Stimulated activated CD8-positive, alpha-beta memory T cell treated with anti-CD3 and anti-CD28 coated beads, Interleukin-12 subunit alpha, Interleukin-12 subunit beta, amount 100 ng/mL, for 24 hours (primary cell): Measurements from ENCODE around the gene FSD2.
"Not testable (repeated sequence)": the region's sequence is repeated elsewhere in the genome, so short reads cannot be mapped to it uniquely, and the experiment has no call there.

ENCODE experiments used
- DNase-seq: peaks from one replicate; pipeline ENCODE4 v3.0.0-alpha.2; 2020; ENCODE audit errors: extremely low read depth

The FSD2 gene

DNA sequence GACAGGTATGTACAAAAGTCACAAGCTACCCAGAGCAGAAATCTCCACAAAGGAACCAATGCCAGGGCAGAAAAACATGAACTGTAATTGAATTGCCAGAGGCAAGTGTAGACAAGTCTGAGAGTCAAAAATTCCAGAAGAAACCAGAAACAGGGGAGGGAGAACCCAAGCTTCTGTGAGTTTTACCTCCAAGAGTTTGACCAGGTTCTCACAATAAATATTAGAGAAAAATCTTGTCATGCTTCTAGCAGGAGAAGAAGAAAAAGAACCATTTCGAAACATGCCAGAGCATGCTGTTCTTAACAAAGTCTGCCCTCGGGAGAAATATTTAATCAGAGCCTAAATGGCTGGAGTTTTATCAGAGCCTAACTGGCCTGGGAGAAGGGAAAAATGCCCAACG is 63.7 kb downstream of the FSD2 start:
- DNase-seq: no peak

GRCh38 chr15:82739086-82739485 is 66.8 kb downstream of the FSD2 start:
- DNase-seq: no peak

DNA sequence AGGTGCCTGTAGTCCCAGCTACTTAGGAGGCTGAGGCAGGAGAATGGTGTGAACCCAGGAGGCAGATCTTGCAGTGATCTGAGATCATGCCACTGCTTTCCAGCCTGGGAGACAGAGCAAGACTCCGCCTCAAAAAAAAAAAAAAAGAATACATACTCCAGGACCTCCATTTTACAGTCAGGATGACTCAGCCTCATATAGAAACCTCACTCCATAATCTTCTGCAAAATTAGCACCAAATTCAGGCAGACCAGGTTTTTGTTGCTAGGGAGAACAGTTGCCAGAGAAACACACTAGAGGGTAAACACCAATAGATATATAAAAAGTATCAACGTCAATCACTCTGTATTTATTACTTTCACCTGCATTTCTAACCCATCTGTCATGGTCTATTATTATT is 67.9 kb downstream of the FSD2 start:
- no peak for DNase-seq

GRCh38 chr15:82731527-82731926 is 74.3 kb downstream of the FSD2 start:
- no peak for DNase-seq

- no peak for DNase-seq
These were observed 75.8 kb downstream of the FSD2 start for GRCh38 chr15:82730022-82730530.

- no peak for DNase-seq
These were observed 79.1 kb downstream of the FSD2 start for GRCh38 chr15:82726816-82727215.

DNA sequence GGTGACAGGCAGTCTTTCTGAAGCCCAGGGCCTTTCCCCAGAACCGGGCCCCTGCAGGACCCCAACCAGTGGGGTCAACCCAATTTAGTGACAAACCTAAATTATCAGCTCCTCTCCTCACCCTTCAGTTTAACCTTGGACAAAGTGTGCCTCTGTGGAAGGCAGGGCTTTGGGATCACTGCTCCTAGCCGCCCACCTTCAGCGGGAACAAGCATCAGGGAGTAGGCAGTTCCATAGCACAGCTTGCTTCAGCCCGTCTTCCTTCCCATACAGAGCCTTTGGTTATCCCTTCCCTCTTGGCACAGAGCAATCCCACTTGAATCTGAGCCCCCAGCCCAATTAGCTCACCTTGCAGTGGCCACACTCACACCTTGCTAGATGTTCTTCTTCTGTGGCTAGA is 90.9 kb downstream of the FSD2 start:
- DNase-seq: no peak

- no peak for DNase-seq
These were observed 91.9 kb downstream of the FSD2 start for GRCh38 chr15:82714016-82714415.

DNA sequence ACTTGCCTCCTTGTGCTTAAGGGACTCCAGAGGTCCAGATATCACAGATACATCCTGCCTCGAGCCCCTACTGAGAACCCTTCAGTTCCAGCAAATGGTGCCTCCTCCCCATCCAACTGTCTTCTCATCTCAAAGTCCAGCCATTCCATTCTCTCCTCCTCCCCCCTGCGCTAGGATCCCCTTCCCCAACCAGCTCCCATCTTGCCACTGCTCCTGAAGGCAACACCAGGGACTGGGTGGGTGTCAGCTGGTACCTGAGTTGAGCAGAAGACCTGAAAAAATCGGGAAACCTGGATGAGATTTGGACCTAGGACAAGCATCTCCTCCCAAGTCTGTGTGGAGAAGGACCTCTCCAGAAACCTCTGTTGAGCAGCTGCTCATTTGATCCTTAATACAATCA is 93.8 kb downstream of the FSD2 start:
- no peak for DNase-seq

DNA sequence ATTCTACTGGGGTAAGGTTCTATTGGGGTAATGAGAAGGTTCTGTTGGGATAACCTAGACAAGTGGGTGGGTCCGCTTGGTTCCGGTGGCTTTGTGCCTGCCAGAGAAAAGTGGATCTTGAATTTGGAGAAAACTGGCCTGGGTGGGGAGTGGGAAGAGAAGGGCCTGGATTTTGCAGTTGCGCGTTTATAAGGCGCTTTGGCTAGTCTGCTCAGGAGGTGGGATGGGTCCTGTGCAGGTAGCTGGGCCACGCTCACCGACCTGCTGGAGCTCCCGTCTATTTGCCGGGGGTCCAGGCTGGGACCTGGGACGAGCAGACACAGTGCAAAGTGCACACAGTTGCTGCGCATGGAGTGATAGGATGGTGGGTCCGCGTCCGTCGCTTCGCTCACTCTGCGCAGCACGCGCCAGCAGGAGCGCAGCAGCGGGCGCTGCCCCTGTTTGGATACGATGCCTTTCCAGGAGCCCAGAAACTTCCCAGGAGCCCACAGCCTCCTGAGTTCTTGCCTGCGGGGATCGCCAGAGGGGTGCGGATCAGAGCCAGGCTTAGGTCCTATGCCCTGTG is 94.9 kb downstream of the FSD2 start:
- no peak for DNase-seq

DNA sequence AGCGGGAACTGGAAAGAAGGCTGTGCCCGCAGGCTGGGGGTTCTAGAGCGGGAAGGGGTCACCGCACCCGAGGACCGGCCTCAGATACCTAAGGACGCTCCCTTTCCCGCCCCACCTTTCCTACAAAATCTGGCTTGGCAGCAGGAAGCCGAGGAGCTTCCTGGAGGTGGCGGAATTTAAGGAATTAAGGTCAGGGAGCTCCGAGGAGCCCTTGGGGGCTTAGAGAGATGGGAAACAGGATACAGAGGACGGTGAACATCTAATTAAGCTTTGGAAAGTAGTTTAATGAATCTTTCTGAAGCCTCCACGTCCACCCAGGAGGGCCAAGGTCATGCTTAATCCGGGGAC is 95.7 kb downstream of the FSD2 start:
- DNase-seq: no peak

GRCh38 chr15:82709421-82710207 is 96.3 kb downstream of the FSD2 start, which contains the start of gene AP3B2:
AP3B2 (minus strand) TSS chr15:82709875; CDS start chr15:82709706, 169 bp downstream.
- peak; percentile 32 for DNase-seq

DNA sequence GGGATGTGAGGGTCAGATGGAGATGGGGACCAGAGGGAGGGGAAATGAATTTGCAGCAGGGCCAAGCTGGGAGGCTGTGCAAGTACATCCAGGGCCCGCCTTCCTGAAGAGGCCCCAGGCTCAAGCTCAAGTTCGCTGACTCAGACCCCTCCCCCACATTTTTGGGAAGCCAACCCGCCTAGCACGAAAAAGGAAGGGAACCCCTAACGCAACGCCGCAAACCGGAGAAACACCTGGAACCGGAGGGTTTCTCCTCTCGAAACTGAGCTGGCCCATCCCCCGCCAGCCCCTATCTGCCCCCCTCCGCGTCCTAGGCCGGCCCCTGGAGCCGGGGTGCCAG is 96.8 kb downstream of the FSD2 start:
- no peak for DNase-seq

GRCh38 chr15:82705856-82706255 is 100.0 kb downstream of the FSD2 start:
- DNase-seq: not testable (repeated sequence)
